ENCODE results near the gene METTL21A. TPM values are rescaled to one million over a fixed set of nuclear protein-coding genes. Genes with fewer than 3 reads are reported as not detected.

Gene METTL21A
- total RNA-seq, 1 experiment from 2014 or later, result 62.9 TPM

Other genes starting within 250 kb of the METTL21A start
- gene CREB1, start 95.4 kb downstream of the METTL21A start, total RNA-seq (2014; rRNA removed; shearing (Covaris generic)), result 69.1 and 73.3 TPM in 2 replicates
- 4.9 and 5.5 TPM in 2 replicates for gene CCNYL1, start 86.2 kb upstream of the METTL21A start, total RNA-seq (2014; rRNA removed; shearing (Covaris generic))
- gene FZD5, start 144.5 kb upstream of the METTL21A start, total RNA-seq (2014; rRNA removed; shearing (Covaris generic)), result 6.5 and 7.0 TPM in 2 replicates

Measured in A172 (cell line).